ENCODE results near the gene NR2C2AP. TPM values are rescaled to one million over a fixed set of nuclear protein-coding genes. Genes with fewer than 3 reads are reported as not detected.

NR2C2AP gene
- total and polyA plus RNA-seq, 2 of the 13 experiments (the other 11 are each of a cell fraction or from before 2014, with no cell fraction given) = 12.2 to 26.8 TPM

- TF ChIP-seq ARID3A (IDR thresholded peaks at IDR 0.05; ENCODE audit: low read depth, low read length) = peak; percentile 24; the same call in 1 of the 2 replicates
- TF ChIP-seq CHD2 (IDR thresholded peaks at IDR 0.05; ENCODE audit: low read depth, low read length) = 0 out of 2 replicates have a peak, but pooled peaks have one; percentile 14
- TF ChIP-seq YEATS2 (CRISPR knock-in tag; IDR thresholded peaks at IDR 0.05; ENCODE audit: borderline replicate concordance) = peak; percentile 94
- 0 out of 2 replicates have a peak, but pooled peaks have one; percentile 20 for TF ChIP-seq ZNF543 (CRISPR knock-in tag; IDR thresholded peaks at IDR 0.05)
- TF ChIP-seq ARHGAP35 (CRISPR knock-in tag; IDR thresholded peaks at IDR 0.05; ENCODE audit: borderline replicate concordance) = peak; percentile 82; the same call in 1 of the 2 replicates
- TF ChIP-seq IRX3 (CRISPR knock-in tag; IDR thresholded peaks at IDR 0.05; ENCODE audit: borderline replicate concordance, low read depth) = 0 out of 2 replicates have a peak, but pooled peaks have one; percentile 76
- no peak for TF ChIP-seq ZNF451 (CRISPR knock-in tag; IDR thresholded peaks at IDR 0.05)
- TF ChIP-seq ZHX1 (CRISPR knock-in tag; IDR thresholded peaks at IDR 0.05; ENCODE audit: low read depth) = no peak
- no peak for TF ChIP-seq SATB2 (CRISPR knock-in tag; IDR thresholded peaks at IDR 0.05)
- TF ChIP-seq NFYB (CRISPR knock-in tag; IDR thresholded peaks at IDR 0.05) = peak; percentile 80
- peak; percentile 71 for TF ChIP-seq SRF (IDR thresholded peaks at IDR 0.05; ENCODE audit: low read depth, low read length)
- TF ChIP-seq WIZ (CRISPR knock-in tag; IDR thresholded peaks at IDR 0.05) = no peak
- peak; percentile 62; the same call in 1 of the 2 replicates for TF ChIP-seq AHR (CRISPR knock-in tag; IDR thresholded peaks at IDR 0.05)
- TF ChIP-seq GLMP (CRISPR knock-in tag; IDR thresholded peaks at IDR 0.05; ENCODE audit: borderline replicate concordance) = no peak
- TF ChIP-seq BRCA1 (CRISPR knock-in tag; IDR thresholded peaks at IDR 0.05) = no peak
- TF ChIP-seq ARNT (IDR thresholded peaks at IDR 0.05) = no peak
- TF ChIP-seq THRA (CRISPR knock-in tag; IDR thresholded peaks at IDR 0.05; ENCODE audit: borderline replicate concordance) = no peak
- 0 out of 2 replicates have a peak, but pooled peaks have one; percentile 86 for TF ChIP-seq GTF3A (CRISPR knock-in tag; conservative IDR thresholded peaks at IDR 0.05)
- TF ChIP-seq CSRNP2 (CRISPR knock-in tag; conservative IDR thresholded peaks at IDR 0.05; ENCODE audit: low read depth) = no peak
- TF ChIP-seq SSRP1 (CRISPR knock-in tag; IDR thresholded peaks at IDR 0.05) = no peak
- TF ChIP-seq FOXO1 (CRISPR knock-in tag; IDR thresholded peaks at IDR 0.05) = no peak
- 0 out of 2 replicates have a peak, but pooled peaks have one; percentile 58 for TF ChIP-seq MIXL1 (CRISPR knock-in tag; IDR thresholded peaks at IDR 0.05)
Measured at GRCh38 chr19:19192078-19192882, 10.9 kb downstream of the NR2C2AP start, which contains the start of the genes BORCS8 and RFXANK (continued).

All from HepG2 (cell line).